Thoracic aorta (tissue), 2 donors: ENCODE data around the gene AHDC1. TPM values are rescaled to one million over a fixed set of nuclear protein-coding genes. Genes with fewer than 3 reads are reported as not detected.
A peak's percentile ranks its signal among the peaks of the same experiment; 100 is the strongest.

Experiments
- ATAC-seq: fragments of 150-250 bp; one replicate; pipeline ENCODE4 v1.8.0; 2017; ENCODE audit warnings: low read depth; ENCODE audit not compliant: insufficient number of reproducible peaks, low FRiP score
- DNase-seq: peaks from one replicate; pipeline ENCODE4 v3.0.0-alpha.2; 2020; ENCODE audit warnings: low spot score
- H3K27ac ChIP-seq, 2 donors: fragments of 200-600 bp; sonication (generic); 1 replicate in 1 of 2; 2 replicates in 1 of 2; pipeline ENCODE4 v1.5.1; 2016; ENCODE audit warnings: mild to moderate bottlenecking in 2 of 2, moderate library complexity in 2 of 2
- H3K27me3 ChIP-seq: fragments of 200-600 bp; sonication (generic); replicated peaks from 2 replicates; pipeline ENCODE4 v1.6.0; 2016; ENCODE audit warnings: mild to moderate bottlenecking; ENCODE audit not compliant: insufficient read depth
- H3K36me3 ChIP-seq: fragments of 200-600 bp; sonication (generic); one replicate; pipeline ENCODE4 v1.5.1; 2016
- H3K4me1 ChIP-seq, 2 donors: fragments of 200-600 bp; sonication (generic); 1 replicate in 1 of 2; 2 replicates in 1 of 2; pipeline versions ENCODE4 v1.5.1 to v1.6.0; 2016; ENCODE audit warnings: low read depth in 2 of 2, mild to moderate bottlenecking in 1 of 2; ENCODE audit not compliant: control insufficient read depth in 1 of 2
- H3K4me3 ChIP-seq: fragments of 200-600 bp; sonication (generic); 2 replicates; pipeline ENCODE4 v1.5.1; 2016; ENCODE audit warnings: mild to moderate bottlenecking
- H3K9me3 ChIP-seq: fragments of 200-600 bp; sonication (generic); 2 replicates; pipeline ENCODE4 v1.5.1; 2016
- CTCF ChIP-seq: fragments of 200-600 bp; sonication (generic); IDR thresholded peaks from one replicate; pipeline ENCODE4 v1.5.1; 2019; ENCODE audit warnings: antibody characterized with exemption
- total RNA-seq, 2 donors: library from RNA; depleted of rRNA; stranded (reverse); fragments of >200 nt; gene quantifications; one replicate each; pipeline versions ENCODE4 v1.1.0 to v1.2.3, GENCODE V29; 2016

The AHDC1 gene
- total RNA-seq, 2 donors from 2014 or later, result 38.3 to 55.4 TPM

GRCh38 chr1:27592232-27592930 is 11.6 kb downstream of the AHDC1 start:
- Histone ChIP-seq H3K9me3 (no peaks in the 10 kb centered on the region), H3K4me3 (no peak overlapping the region), H3K4me1 (peaks cover 50 to 94% of the 10 kb centered on the region in 2 donors), H3K27me3 (no peaks in the 10 kb centered on the region), H3K27ac (peak overlapping the region; percentile 51 to 69), H3K36me3 (no peaks in the 10 kb centered on the region)
- ATAC-seq, result no peak
- TF ChIP-seq CTCF, result no peak
- DNase-seq, result no peak

DNA sequence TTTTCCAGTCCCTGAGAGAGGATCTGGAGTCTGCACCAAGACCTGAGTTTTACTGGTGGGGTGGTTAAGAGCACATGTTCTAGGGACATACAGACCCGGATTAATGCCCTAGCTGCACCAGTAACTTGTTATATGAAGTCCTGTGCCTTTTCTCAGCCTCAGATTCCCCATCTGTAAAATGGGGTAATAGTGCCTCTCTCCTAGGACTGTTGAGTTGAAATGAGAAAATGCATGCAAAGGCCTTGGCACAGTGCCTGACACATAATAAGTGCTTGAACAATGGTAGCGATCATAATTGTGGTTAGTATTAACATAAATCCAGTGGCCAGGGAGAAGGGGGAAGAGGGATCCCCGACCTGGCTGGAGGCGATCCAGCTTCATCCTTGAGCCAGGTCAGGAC is 12.3 kb downstream of the AHDC1 start:
- no peak for TF ChIP-seq CTCF
- Histone ChIP-seq H3K27ac (peak overlapping the region; percentile 69 to 74), H3K4me3 (no peak overlapping the region), H3K4me1 (peaks cover 44 to 94% of the 10 kb centered on the region in 2 donors), H3K27me3 (no peaks in the 10 kb centered on the region), H3K9me3 (no peaks in the 10 kb centered on the region), H3K36me3 (no peaks in the 10 kb centered on the region)
- DNase-seq (no peak), ATAC-seq (no peak)

DNA sequence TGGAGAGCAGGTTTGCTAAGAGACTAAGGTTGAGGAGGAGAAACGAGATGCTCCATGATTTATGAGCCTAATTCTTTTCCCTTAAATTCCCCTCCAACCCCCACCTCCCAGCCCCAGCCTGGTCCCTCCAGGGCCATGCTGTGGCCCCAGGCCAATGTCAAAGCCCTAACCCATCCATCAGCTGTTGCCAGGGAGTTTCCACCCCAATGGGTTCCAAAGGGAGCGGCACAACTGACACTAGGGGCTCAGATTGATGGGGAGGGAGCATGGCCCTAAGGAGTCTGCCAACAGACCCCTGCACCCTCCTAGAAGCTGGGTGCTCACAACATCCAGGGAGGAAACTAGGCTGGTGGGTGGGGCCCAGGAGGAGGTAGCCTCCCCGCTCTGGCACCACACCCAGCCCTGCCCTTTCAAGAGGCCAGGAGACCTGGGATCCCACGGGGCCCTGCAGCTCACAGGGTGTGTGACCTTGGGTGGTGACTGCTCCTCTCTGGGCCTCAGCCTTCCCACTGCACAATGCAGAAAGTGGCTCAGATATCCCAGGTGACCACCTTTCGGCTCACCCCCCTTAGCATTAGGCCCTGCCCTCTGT is 12.9 kb downstream of the AHDC1 start:
- no peaks in the 10 kb centered on the region for H3K27me3 ChIP-seq
- ATAC-seq, result no peak
- H3K4me1 ChIP-seq, result peaks cover 44 to 92% of the 10 kb centered on the region in 2 donors
- no peak overlapping the region for H3K4me3 ChIP-seq
- TF ChIP-seq CTCF, result no peak
- peak overlapping the region; percentile 69 to 74 for H3K27ac ChIP-seq
- no peaks in the 10 kb centered on the region for H3K9me3 ChIP-seq
- H3K36me3 ChIP-seq, result no peaks in the 10 kb centered on the region
- no peak for DNase-seq

- Histone ChIP-seq H3K27me3 (no peaks in the 10 kb centered on the region), H3K27ac (peak overlapping the region; percentile 69 to 74), H3K4me3 (no peak overlapping the region), H3K4me1 (peaks cover 36 to 84% of the 10 kb centered on the region in 2 donors), H3K9me3 (no peaks in the 10 kb centered on the region), H3K36me3 (no peaks in the 10 kb centered on the region)
- no peak for DNase-seq
- peak; percentile 21 for ATAC-seq
- TF ChIP-seq CTCF, result no peak
Observed at GRCh38 chr1:27589841-27590426, 14.0 kb downstream of the AHDC1 start.

- DNase-seq, result no peak
- H3K9me3 ChIP-seq, result no peaks in the 10 kb centered on the region
- no peak for TF ChIP-seq CTCF
- H3K36me3 ChIP-seq, result no peaks in the 10 kb centered on the region
- no peak for ATAC-seq
- H3K27me3 ChIP-seq, result no peaks in the 10 kb centered on the region
- peak overlapping the region; percentile 69 to 74 for H3K27ac ChIP-seq
- no peak overlapping the region for H3K4me3 ChIP-seq
- peaks cover 36 to 79% of the 10 kb centered on the region in 2 donors for H3K4me1 ChIP-seq
Observed at GRCh38 chr1:27589441-27589840, 14.5 kb downstream of the AHDC1 start.
